Spleen (tissue), 11 donors: ENCODE results near the gene OR56B1. TPM values are rescaled to one million over a fixed set of nuclear protein-coding genes. Genes with fewer than 3 reads are reported as not detected.

Source experiments
- DNase-seq: peaks from one replicate; pipeline ENCODE4 v3.0.0-alpha.2; 2020
- H3K27ac ChIP-seq, 8 donors: fragments of 200-600 bp; sonication (generic) in 7 of 8; 1 replicate in 4 of 8; 2 replicates in 4 of 8; pipeline versions ENCODE4 v1.5.0 to v1.8.0; 2016 to 2021; ENCODE audit warnings: inconsistent platforms in 4 of 8, mild to moderate bottlenecking in 4 of 8, moderate library complexity in 1 of 8
- H3K27me3 ChIP-seq, 7 donors: fragments of 200-600 bp; sonication (generic) in 6 of 7; replicated peaks in 1 of 7; 1 replicate in 4 of 7; 2 replicates in 3 of 7; pipeline versions ENCODE4 v1.5.0 to v1.8.0; 2016 to 2021; ENCODE audit warnings: inconsistent platforms in 3 of 7, mild to moderate bottlenecking in 1 of 7
- H3K36me3 ChIP-seq, 6 donors: fragments of 200-600 bp; sonication (generic) in 5 of 6; 1 replicate in 4 of 6; 2 replicates in 2 of 6; pipeline versions ENCODE4 v1.5.0 to v1.8.0; 2016 to 2021; ENCODE audit warnings: inconsistent platforms in 2 of 6
- H3K4me1 ChIP-seq, 6 donors: fragments of 200-600 bp; sonication (generic) in 5 of 6; 1 replicate in 3 of 6; 2 replicates in 3 of 6; pipeline versions ENCODE4 v1.5.0 to v1.8.0; 2016 to 2021; ENCODE audit warnings: inconsistent platforms in 3 of 6
- H3K4me3 ChIP-seq, 8 donors: fragments of 200-600 bp; sonication (generic) in 7 of 8; 1 replicate in 4 of 8; 2 replicates in 4 of 8; pipeline versions ENCODE4 v1.5.0 to v1.8.0; 2016 to 2021; ENCODE audit warnings: inconsistent platforms in 4 of 8, mild to moderate bottlenecking in 4 of 8, moderate library complexity in 2 of 8
- H3K9me3 ChIP-seq, 8 donors: fragments of 200-600 bp; sonication (generic) in 7 of 8; 1 replicate in 4 of 8; 2 replicates in 4 of 8; pipeline versions ENCODE4 v1.5.0 to v1.8.0; 2016 to 2021; ENCODE audit warnings: inconsistent platforms in 4 of 8
- CTCF ChIP-seq, 11 experiments: fragments of 200-600 bp in 7 of 11; fragments of 450-650 bp in 4 of 11; sonication (generic) in 4 of 11; IDR thresholded peaks in 8 of 11; conservative IDR thresholded peaks in 3 of 11; 1 replicate in 7 of 11; 2 replicates in 4 of 11; pipeline versions ENCODE4 v1.4.0 to v1.8.0; 2016 to 2021; ENCODE audit warnings: antibody characterized with exemption in 11 of 11, inconsistent platforms in 4 of 11, mild to moderate bottlenecking in 1 of 11
- POLR2A ChIP-seq, 3 donors: fragments of 450-650 bp; IDR thresholded peaks; one replicate each; pipeline ENCODE4 v1.5.1; 2017; ENCODE audit warnings: antibody characterized with exemption in 3 of 3, mild to moderate bottlenecking in 1 of 3
- POLR2AphosphoS5 ChIP-seq, 3 donors: sonication (generic); formaldehyde crosslinking; IDR thresholded peaks; one replicate each; pipeline ENCODE4 v1.5.1; 2017; ENCODE audit warnings: antibody characterized with exemption in 3 of 3
- WGBS, 5 donors: extraction: QIAGEN DNeasy Blood & Tissue Kit in 3 of 5; methylation state at CpG; one replicate each; pipeline versions ENCODE4 v1.1.5 to v1.1.7; 2013 to 2018; 5-methylcytosine and 5-hydroxymethylcytosine counted together
- intact Hi-C: fragments of 100-400 bp; cut with DNase I; formaldehyde crosslinking; loops from one replicate; pipeline ENCODE4 v1.15.0; 2023; ENCODE audit warnings: low total_unique reads
- polyA plus RNA-seq, 3 donors: library from polyadenylated mRNA; stranded (reverse); fragments of 200-250 nt; gene quantifications; one replicate each; pipeline ENCODE4 v1.2.1, GENCODE V29; 2013
- total RNA-seq, 7 donors: library from RNA; depleted of rRNA in 3 of 7; stranded (reverse); fragments of >200 nt in 3 of 7; fragmentation: NEBNext Ultra II Directional in 4 of 7; extraction: Animal tissue kit (Norgen Biotek cat#: 25700) in 4 of 7; gene quantifications; one replicate each; pipeline versions ENCODE4 v1.1.0 to v1.2.1, GENCODE V29; 2016 to 2021
- donor health status: healthy with polysubstance abuse.
- donor health status: DM: no; HTN: no; CAD: no; lungs with moderate emphysema.
- donor health status: DM: no; HTN: no; CAD: no.
- donor health status: Bipolar disorder and iron deficiency.
- donor health status: healthy.
- donor health status: DM: no; HTN: no; CAD: no.
- donor health status: DM: yes; HTN: yes; CAD: no.

OR56B1 gene
- total and polyA plus RNA-seq, 10 donors, result 0.06 to 1.8 (median 0.58) TPM

- Histone ChIP-seq H3K27ac (no peak overlapping the region), H3K4me1 (no peaks in the 10 kb centered on the region), H3K36me3 (peaks cover 0 to 8% (median 0%) of the 10 kb centered on the region in 6 donors), H3K4me3 (no peak overlapping the region), H3K9me3 (peaks cover 0 to 25% (median 16%) of the 10 kb centered on the region in 8 donors), H3K27me3 (no peaks in the 10 kb centered on the region)
- no peak for DNase-seq
- intact Hi-C loops, result no loop called here
- TF ChIP-seq CTCF (IDR thresholded peaks at IDR 0.05 in 8 of 11, conservative IDR thresholded peaks at IDR 0.05 in 3 of 11) (no peak), POLR2A (IDR thresholded peaks at IDR 0.05) (no peak), POLR2AphosphoS5 (IDR thresholded peaks at IDR 0.05) (no peak)
- 46 to 73% (median 61%) methylated on average over 1 of the region's 1 CpG for WGBS, 5 donors
Measured at GRCh38 chr11:5738431-5738830, 2.2 kb downstream of the OR56B1 start.

GRCh38 chr11:5746614-5747013, 10.4 kb downstream of the OR56B1 start:
- no peak for DNase-seq
- H3K27ac ChIP-seq, result no peak overlapping the region
- no peak overlapping the region for H3K4me3 ChIP-seq
- H3K9me3 ChIP-seq, result peaks cover 0 to 36% (median 14%) of the 10 kb centered on the region in 8 donors
- 76 to 95% (median 91%) methylated on average over 3 of the region's 3 CpGs for WGBS, 5 donors
- intact Hi-C loops, result no loop called here
- H3K36me3 ChIP-seq, result no peaks in the 10 kb centered on the region
- TF ChIP-seq POLR2AphosphoS5 (IDR thresholded peaks at IDR 0.05) (no peak), POLR2A (IDR thresholded peaks at IDR 0.05) (no peak), CTCF (IDR thresholded peaks at IDR 0.05 in 8 of 11, conservative IDR thresholded peaks at IDR 0.05 in 3 of 11) (no peak)
- no peaks in the 10 kb centered on the region for H3K4me1 ChIP-seq
- H3K27me3 ChIP-seq, result no peaks in the 10 kb centered on the region

DNA sequence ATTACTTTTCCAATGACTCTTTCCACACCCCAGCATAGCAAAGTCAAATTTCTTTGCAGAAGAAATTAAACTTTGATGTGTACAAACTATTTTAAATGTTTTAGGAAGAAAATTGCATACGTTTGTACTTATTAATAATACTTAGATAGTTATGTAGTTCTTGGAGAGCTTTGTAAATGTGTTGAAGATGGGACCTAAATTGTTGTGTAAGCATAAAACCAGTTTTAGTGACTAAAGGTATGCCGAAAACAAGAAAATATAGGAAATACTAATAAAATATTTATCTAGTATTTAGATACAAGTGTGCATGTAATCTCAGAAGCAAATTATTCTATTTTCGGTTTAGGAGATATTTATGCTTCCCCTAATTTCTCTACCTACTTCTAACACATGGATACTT, 13.6 kb downstream of the OR56B1 start:
- intact Hi-C loops, result no loop called here
- Histone ChIP-seq H3K9me3 (peaks cover 0 to 9% (median 0%) of the 10 kb centered on the region in 8 donors), H3K27me3 (no peaks in the 10 kb centered on the region), H3K4me1 (no peaks in the 10 kb centered on the region), H3K36me3 (no peaks in the 10 kb centered on the region), H3K4me3 (no peak overlapping the region), H3K27ac (no peak overlapping the region)
- no peak for DNase-seq
- WGBS, 5 donors, result 77 to 91% (median 84%) methylated on average over 3 of the region's 3 CpGs
- no peak for TF ChIP-seq POLR2AphosphoS5 (IDR thresholded peaks at IDR 0.05)
- no peak for TF ChIP-seq POLR2A (IDR thresholded peaks at IDR 0.05)
- TF ChIP-seq CTCF (IDR thresholded peaks at IDR 0.05 in 8 of 11, conservative IDR thresholded peaks at IDR 0.05 in 3 of 11), result no peak

DNA sequence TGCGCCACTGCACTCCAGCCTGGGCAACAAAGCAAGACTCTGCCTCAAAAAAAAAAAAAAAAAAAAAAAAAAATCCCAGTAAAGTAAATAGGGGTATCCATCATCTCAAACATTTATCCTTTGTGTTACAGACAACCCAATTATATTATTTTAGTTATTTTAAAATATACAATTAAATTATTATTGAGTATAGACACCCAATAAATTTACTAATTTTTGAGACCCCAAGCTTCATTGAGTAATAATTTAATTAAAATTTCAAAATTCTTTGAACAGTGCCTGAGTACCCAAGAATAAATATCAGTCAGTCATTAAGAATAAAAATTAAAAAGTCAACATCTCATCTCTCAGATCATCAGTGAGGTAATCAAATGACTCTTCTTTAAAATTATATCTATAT, 17.7 kb downstream of the OR56B1 start, which contains the start of gene OR52N4:
TSS of gene OR52N4 (plus strand) at position 301 of the 400 bp plus-strand sequence. CDS start 498 bp downstream, outside the sequence.
- Histone ChIP-seq H3K4me1 (no peaks in the 10 kb centered on the region), H3K27ac (no peak within 1 kb of the TSS), H3K4me3 (no peak within 1 kb of the TSS), H3K27me3 (no peaks in the 10 kb centered on the region), H3K9me3 (no peaks in the 10 kb centered on the region), H3K36me3 (no peaks in the 10 kb centered on the region)
- WGBS, 5 donors, result 89 to 100% (median 97%) methylated on average over 1 of the region's 1 CpG
- no peak for TF ChIP-seq CTCF (IDR thresholded peaks at IDR 0.05 in 8 of 11, conservative IDR thresholded peaks at IDR 0.05 in 3 of 11)
- TF ChIP-seq POLR2A (IDR thresholded peaks at IDR 0.05), result no peak
- no peak for TF ChIP-seq POLR2AphosphoS5 (IDR thresholded peaks at IDR 0.05)
- DNase-seq, result no peak
- intact Hi-C loops, result no loop called here
